NT2/D1 (cell line): Measurements from ENCODE around the gene TESMIN.
A peak's percentile ranks its signal among the peaks of the same experiment; 100 is the strongest.

Source experiments
- DNase-seq: peaks from one replicate; pipeline ENCODE4 v3.0.0-alpha.2; 2011; ENCODE audit warnings: low read depth, low spot score
- H3K27me3 ChIP-seq: 2 replicates; pipeline ENCODE4 v1.6.0; 2011; ENCODE audit warnings: mild to moderate bottlenecking; ENCODE audit not compliant: insufficient read length, insufficient read depth
- H3K36me3 ChIP-seq: 2 replicates; pipeline ENCODE4 v1.6.1; 2011; ENCODE audit warnings: mild to moderate bottlenecking, low read length, mixed read lengths; ENCODE audit not compliant: insufficient read depth, insufficient read length
- H3K4me1 ChIP-seq: 2 replicates; pipeline ENCODE4 v1.5.1; 2011; ENCODE audit not compliant: insufficient read depth, insufficient read length
- H3K4me3 ChIP-seq: 2 replicates; pipeline ENCODE4 v1.5.1; 2011; ENCODE audit warnings: low read depth; ENCODE audit not compliant: insufficient read length
- H3K9ac ChIP-seq: 2 replicates; pipeline ENCODE4 v1.6.0; 2011; ENCODE audit warnings: low read depth; ENCODE audit not compliant: insufficient read length
- H3K9me3 ChIP-seq: 2 replicates; pipeline ENCODE4 v1.5.1; 2011; ENCODE audit warnings: mild to moderate bottlenecking, low read length; ENCODE audit not compliant: insufficient read depth
- SUZ12 ChIP-seq: IDR thresholded peaks from 2 replicates; pipeline ENCODE4 v1.6.1; 2011; ENCODE audit not compliant: insufficient read length, insufficient read depth; ENCODE audit errors: extremely low read depth
- YY1 ChIP-seq: IDR thresholded peaks from 2 replicates; pipeline ENCODE4 v1.6.1; 2011; ENCODE audit not compliant: insufficient read length, insufficient read depth
- ZNF274 ChIP-seq: IDR thresholded peaks from 2 replicates; pipeline ENCODE4 v1.6.1; 2011; ENCODE audit warnings: mild to moderate bottlenecking, low read depth, low read length

Gene TESMIN

DNA sequence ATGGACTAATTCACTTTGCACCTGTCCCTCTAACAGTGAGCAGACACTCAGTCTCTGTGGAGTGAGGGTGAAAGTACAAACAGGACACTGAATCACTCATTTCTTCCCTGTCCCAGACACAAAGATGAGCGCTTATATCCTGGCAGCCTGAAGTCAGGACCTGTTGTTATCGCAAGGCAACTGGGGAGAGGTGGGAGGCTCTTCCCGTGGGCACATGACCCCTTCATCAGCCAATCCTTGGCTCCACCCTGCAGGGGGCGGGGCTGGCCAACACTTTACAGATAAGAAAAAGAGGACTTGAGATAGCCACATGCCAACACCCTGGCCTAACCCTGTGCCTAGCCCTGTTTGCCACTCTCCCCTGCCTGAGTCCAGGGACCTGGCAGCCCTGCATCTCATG, 29.5 kb upstream of the TESMIN start:
- H3K36me3 ChIP-seq: no peaks in the 10 kb centered on the region
- no peaks in the 10 kb centered on the region for H3K9me3 ChIP-seq
- TF ChIP-seq SUZ12 (no peak), YY1 (no peak), ZNF274 (no peak)
- H3K27me3 ChIP-seq: no peaks in the 10 kb centered on the region
- no peaks in the 10 kb centered on the region for H3K4me1 ChIP-seq
- no peak overlapping the region for H3K9ac ChIP-seq
- peak; percentile 23 for DNase-seq
- H3K4me3 ChIP-seq: no peak overlapping the region

DNA sequence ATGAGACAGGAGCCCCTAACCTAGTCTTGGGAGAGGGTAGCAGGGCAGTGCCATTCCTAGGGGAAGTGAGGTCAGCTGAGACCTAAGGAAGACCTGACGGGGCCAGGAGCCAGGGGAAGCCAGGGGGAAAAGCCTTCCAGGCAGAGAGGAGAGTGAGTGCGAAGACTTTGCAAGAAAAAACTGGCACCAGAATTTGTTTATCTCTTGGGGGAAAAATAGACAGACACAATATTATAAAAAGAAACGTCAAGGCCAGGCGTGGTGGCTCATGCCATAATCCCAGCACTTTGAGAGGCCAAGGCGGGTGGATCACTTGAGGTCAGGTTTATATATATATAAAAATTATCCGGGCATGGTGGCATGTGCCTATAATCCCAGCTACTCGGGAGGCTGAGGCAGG, 26.9 kb upstream of the TESMIN start:
- no peaks in the 10 kb centered on the region for H3K27me3 ChIP-seq
- no peak overlapping the region for H3K9ac ChIP-seq
- no peak for TF ChIP-seq YY1
- no peak for TF ChIP-seq ZNF274
- TF ChIP-seq SUZ12: no peak
- DNase-seq: no peak
- no peak overlapping the region for H3K4me3 ChIP-seq
- peaks cover 7% of the 10 kb centered on the region for H3K36me3 ChIP-seq
- no peaks in the 10 kb centered on the region for H3K4me1 ChIP-seq
- no peaks in the 10 kb centered on the region for H3K9me3 ChIP-seq

DNA sequence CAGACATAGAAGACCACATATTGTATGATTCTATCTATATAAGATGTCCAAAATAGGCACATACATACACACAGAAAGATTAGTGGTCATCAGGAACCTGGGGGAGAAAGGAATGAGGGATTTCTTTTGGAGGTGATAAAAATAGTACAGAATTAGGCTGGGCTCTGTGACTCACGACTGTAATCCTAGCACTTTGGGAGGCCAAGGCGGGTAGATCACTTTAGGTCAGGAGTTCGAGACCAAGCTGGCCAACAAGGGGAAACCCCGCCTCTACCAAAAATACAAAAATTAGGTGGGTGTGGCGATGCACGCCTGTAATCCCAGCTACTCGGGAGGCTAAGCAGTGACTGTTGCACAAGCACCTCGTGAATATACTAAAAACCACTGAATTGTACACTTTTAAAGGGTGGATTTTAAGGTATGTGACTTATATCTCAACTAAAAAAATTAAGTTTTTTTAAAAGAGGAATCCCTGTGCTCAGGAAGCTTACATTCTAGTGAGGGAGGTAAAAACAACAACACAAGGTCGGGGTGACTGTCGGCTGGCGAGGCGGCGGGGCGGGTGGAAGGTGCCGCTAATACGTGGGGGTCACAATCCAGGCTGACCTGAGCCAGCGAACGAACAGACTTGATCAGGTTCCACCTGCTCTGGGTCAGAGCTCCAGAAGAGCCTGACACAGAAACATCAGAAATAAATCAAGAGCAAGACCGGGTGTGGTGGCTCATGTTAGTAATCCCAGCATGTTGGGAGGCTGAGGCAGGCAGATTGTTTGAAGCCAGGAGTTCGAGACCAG, 25.3 kb upstream of the TESMIN start:
- Histone ChIP-seq H3K4me3 (no peak overlapping the region), H3K36me3 (peaks cover 7% of the 10 kb centered on the region), H3K27me3 (no peaks in the 10 kb centered on the region), H3K4me1 (no peaks in the 10 kb centered on the region), H3K9me3 (no peaks in the 10 kb centered on the region), H3K9ac (no peak overlapping the region)
- DNase-seq: no peak
- TF ChIP-seq SUZ12 (no peak), YY1 (no peak), ZNF274 (no peak)

DNA sequence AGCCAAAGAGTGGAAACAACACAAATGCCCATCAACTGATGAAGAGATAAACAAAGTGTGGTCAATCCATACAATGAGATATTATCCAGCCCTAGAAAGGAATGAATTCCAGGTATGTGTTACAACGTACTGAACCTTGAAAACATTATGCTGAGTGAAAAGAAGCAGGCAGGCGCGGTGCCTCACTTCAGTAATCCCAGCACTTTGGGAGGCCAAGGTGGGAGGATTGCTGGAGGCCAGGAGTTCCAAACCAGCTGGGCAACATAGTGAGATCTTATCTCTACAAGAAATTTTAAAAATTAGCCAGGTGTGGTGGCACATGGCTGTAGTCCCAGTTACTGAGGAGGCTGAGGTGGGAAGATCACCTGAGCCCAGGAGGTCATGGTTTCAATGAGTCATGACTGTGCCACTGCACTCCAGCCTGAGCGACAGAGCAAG, 24.6 kb upstream of the TESMIN start:
- TF ChIP-seq SUZ12 (no peak), ZNF274 (no peak), YY1 (no peak)
- Histone ChIP-seq H3K27me3 (no peaks in the 10 kb centered on the region), H3K9me3 (no peaks in the 10 kb centered on the region), H3K4me3 (no peak overlapping the region), H3K9ac (no peak overlapping the region), H3K4me1 (no peaks in the 10 kb centered on the region), H3K36me3 (peaks cover 7% of the 10 kb centered on the region)
- DNase-seq: no peak

DNA sequence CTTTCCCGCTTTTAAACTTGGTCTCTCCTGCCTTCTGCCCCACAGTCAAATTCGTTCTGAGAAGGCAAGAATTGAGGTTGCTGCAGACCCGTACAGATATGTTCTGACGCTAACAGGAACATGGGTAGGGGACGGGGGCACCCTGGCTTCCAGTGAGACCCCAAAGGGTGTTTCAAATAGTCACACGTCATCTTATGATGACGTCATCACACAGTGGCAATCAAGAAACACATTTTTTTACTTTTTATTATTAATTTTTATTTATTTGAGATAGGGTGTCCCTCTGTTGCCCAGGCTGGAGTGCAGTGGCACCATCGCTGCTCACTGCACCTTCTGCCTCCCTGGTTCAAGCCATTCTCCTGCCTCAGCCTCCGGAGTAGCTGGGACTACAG, 22.9 kb upstream of the TESMIN start:
- H3K9ac ChIP-seq: no peak overlapping the region
- no peak for DNase-seq
- no peaks in the 10 kb centered on the region for H3K9me3 ChIP-seq
- no peaks in the 10 kb centered on the region for H3K27me3 ChIP-seq
- peaks cover 7% of the 10 kb centered on the region for H3K36me3 ChIP-seq
- TF ChIP-seq ZNF274 (no peak), YY1 (no peak), SUZ12 (no peak)
- H3K4me1 ChIP-seq: peaks cover 2% of the 10 kb centered on the region
- H3K4me3 ChIP-seq: no peak overlapping the region

DNA sequence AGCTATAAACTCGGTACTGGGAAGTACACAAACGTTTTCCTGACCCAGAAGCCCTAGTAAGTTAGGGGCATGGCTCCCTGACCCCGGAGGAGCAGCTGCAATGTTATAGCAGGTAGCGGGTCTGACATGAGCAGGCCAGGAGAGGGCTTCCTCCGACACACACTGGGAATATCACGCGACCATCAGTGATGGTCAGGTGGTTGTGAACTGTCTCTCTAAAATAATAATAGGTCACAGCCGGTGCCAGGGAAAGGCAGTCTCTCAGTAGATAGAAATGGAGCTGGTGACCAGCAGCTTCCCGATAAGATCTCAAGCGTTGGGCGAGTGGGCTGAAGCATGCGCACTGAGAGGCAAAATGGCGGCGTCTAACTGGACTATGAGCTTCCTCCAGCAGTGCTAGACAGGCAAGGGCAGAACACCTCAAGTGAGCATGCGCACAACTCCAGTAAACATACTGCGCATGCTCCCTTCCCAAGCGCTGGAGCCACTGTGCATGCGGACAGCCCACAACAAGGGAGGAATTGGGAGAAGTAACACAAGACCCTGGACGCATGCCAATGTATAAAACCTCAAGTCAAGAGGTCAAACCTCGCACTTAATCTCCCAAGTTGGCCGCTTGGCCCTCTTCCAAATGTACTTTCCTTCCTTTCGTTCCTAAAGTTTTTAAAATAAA, 22.3 kb upstream of the TESMIN start:
- no peak for TF ChIP-seq SUZ12
- no peak for TF ChIP-seq YY1
- TF ChIP-seq ZNF274: no peak
- Histone ChIP-seq H3K4me3 (no peak overlapping the region), H3K27me3 (no peaks in the 10 kb centered on the region), H3K9ac (no peak overlapping the region), H3K36me3 (peaks cover 7% of the 10 kb centered on the region), H3K4me1 (peaks cover 2% of the 10 kb centered on the region), H3K9me3 (no peaks in the 10 kb centered on the region)
- no peak for DNase-seq

DNA sequence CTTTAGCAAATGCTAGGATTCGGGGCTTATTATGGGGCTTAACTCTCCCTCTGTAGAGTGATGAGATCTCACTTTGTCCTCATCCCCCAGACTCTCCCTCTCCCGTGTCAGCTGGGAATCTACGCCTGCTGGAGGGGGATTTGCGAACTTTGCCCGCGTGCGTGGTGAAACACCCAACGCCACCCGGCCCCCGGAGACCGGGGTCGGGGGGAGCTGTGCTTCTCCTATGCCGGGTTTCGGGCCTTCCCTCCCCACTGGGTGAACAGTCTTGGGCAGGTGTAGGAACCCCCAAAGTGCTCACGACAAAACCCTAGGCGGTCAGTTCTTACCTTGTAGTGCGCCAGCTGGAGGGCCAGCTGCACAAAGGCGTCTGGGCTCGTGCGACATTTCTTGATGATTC, 21.6 kb upstream of the TESMIN start:
- DNase-seq: no peak
- no peak for TF ChIP-seq YY1
- no peak overlapping the region for H3K4me3 ChIP-seq

More for the DNA sequence above, 21.6 kb upstream of the TESMIN start:
- Histone ChIP-seq H3K36me3 (peaks cover 7% of the 10 kb centered on the region), H3K9me3 (no peaks in the 10 kb centered on the region), H3K4me1 (peaks cover 2% of the 10 kb centered on the region), H3K27me3 (no peaks in the 10 kb centered on the region), H3K9ac (no peak overlapping the region)
